Activated CD4-positive, alpha-beta T cell treated with anti-CD3 and anti-CD28 coated beads, Interleukin-2, amount 10 ng/mL, durations not matched to agents 24 days and 14 days (primary cell): ENCODE results near the gene PSME1. TPM values are rescaled to one million over a fixed set of nuclear protein-coding genes. Genes with fewer than 3 reads are reported as not detected.

Experiments
- DNase-seq: peaks from one replicate; pipeline ENCODE4 v3.0.0; 2022
- H3K27ac Mint-ChIP-seq: one replicate; pipeline ENCODE4 v1.8.0; 2022; ENCODE audit warnings: mild to moderate bottlenecking, mixed read lengths
- H3K27me3 Mint-ChIP-seq: one replicate; pipeline ENCODE4 v1.8.0; 2022; ENCODE audit warnings: mixed read lengths
- H3K36me3 Mint-ChIP-seq: one replicate; pipeline ENCODE4 v1.8.0; 2022; ENCODE audit warnings: low read depth, mild to moderate bottlenecking, mixed read lengths
- H3K4me1 Mint-ChIP-seq: one replicate; pipeline ENCODE4 v1.8.0; 2021; ENCODE audit warnings: mixed read lengths
- H3K4me3 Mint-ChIP-seq: one replicate; pipeline ENCODE4 v1.8.0; 2022; ENCODE audit warnings: mild to moderate bottlenecking, moderate library complexity, mixed read lengths
- H3K9me3 Mint-ChIP-seq: one replicate; pipeline ENCODE4 v1.8.0; 2021; ENCODE audit warnings: mixed read lengths
- intact Hi-C: fragments of 100-400 bp; cut with micrococcal nuclease; formaldehyde crosslinking; loops from one replicate; pipeline ENCODE4 v1.15.1; 2023
- total RNA-seq: library from RNA; stranded (reverse); gene quantifications from 2 replicates; pipeline ENCODE4 v1.2.3, GENCODE V29; 2022

PSME1 gene
- total RNA-seq, 1 donor from 2014 or later: 300 TPM

DNA sequence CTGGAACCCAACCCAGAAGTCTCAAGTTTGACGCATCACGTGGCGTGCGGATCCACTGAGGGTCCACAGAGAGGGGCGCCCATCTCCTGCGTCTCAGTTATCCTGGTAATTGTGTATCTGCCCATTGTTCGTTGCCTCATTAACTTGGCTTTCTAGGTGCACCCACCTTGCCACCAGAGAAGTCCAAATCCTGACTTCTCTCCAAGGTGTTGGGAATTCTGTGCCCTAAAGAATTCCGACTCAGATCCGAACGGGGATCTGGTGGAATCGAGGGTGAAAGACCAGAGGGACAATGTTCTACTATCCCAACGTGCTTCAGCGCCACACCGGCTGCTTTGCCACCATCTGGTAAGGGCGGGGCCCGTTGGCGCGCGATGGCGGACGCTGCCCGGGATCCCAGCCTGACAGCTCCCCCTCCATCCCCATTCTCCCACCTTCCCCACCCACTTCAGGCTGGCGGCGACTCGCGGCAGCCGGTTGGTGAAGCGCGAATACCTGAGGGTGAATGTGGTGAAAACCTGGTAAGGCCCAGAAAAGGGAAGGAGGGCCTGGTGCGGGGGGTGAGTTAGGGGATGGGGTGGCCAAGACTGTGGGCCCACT lies 36.4 kb downstream of the PSME1 start:
- intact Hi-C loops: no loop called here
- Mint-ChIP-seq H3K9me3 (no peaks in the 10 kb centered on the region), H3K27ac (no peak overlapping the region), H3K4me1 (peaks cover 23% of the 10 kb centered on the region), H3K4me3 (no peak overlapping the region), H3K36me3 (peaks cover 61% of the 10 kb centered on the region), H3K27me3 (no peaks in the 10 kb centered on the region)
- DNase-seq: no peak

DNA sequence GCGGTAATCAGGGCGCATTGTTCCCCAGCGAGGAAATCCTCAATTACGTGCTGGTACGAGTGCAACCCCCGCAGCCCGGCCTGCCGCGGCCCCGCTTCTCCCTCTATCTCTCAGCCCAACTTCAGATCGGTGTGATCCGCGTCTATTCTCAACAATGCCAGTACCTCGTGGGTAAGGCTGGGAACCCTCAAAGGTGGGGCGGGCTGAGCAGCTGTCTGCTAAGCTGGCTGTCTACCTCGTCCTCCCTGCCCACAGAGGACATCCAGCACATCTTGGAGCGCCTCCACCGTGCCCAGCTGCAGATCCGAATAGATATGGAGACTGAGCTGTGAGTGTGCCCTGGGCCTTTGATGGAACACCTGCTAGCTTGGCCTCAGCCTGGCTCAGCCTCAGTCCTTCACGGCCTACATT lies 36.9 kb downstream of the PSME1 start:
- intact Hi-C loops: no loop called here
- H3K9me3 Mint-ChIP-seq: no peaks in the 10 kb centered on the region
- no peaks in the 10 kb centered on the region for H3K27me3 Mint-ChIP-seq
- peaks cover 61% of the 10 kb centered on the region for H3K36me3 Mint-ChIP-seq
- peak overlapping the region; percentile 22 for H3K27ac Mint-ChIP-seq
- H3K4me3 Mint-ChIP-seq: no peak overlapping the region
- peaks cover 20% of the 10 kb centered on the region for H3K4me1 Mint-ChIP-seq
- DNase-seq: no peak

DNA sequence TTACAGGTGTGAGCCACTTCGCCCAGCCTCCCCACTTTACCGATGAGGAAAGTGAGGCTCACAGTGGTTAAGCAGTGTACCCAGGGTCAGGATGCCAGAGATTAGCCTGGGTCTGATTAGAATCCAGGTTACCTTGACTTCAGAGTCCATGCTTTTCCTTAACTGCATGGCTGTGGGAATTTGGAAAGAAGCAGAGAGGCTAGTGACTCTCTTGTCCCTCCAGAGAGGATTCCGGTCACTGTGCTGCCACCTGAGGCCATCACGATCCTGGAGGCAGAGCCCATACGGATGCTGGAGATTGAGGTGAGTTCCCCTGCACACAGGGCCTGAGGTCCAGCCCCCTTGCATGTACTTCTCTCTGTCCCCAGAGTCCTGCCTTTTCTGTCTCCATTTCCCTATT lies 40.6 kb downstream of the PSME1 start:
- Mint-ChIP-seq H3K27me3 (no peaks in the 10 kb centered on the region), H3K36me3 (peaks cover 61% of the 10 kb centered on the region), H3K4me1 (peaks cover 5% of the 10 kb centered on the region), H3K9me3 (no peaks in the 10 kb centered on the region), H3K27ac (no peak overlapping the region), H3K4me3 (no peak overlapping the region)
- intact Hi-C loops: no loop called here
- DNase-seq: no peak

DNA sequence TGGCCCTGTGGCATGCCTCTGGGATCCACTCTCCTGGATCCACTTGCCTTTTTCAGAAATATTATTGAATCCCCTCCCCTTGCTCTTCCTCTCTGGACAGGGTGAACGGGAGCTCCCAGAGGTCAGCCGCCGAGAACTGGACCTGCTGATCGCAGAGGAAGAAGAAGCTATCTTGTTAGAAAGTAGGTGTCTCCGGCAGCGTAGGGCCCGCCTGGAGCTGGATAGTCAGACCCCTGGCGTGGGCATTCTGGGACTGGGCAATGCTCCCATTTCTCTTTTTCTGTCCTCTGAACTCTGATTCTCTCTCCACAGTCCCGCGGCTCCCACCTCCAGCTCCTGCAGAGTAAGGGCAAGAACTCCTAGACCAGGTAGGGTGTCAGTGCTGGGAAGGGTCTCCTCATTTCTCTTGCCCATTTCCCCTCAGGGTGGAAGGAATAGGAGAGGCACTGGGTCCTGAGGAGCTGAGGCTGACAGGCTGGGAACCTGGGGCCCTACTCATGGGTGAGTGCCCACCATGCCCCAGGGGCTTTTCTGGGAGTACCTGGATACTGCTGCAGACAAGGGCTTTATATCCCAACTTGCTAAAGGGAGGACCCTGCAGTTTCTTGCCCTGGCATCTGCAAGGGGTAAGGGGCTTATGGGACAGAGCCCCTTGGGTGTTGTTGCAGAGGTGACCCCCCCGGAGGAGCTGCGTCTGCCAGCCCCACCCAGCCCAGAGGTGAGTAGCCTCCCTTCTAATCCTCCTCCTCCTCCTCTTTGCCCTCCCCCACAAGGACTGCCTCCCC lies 41.2 kb downstream of the PSME1 start:
- peaks cover 5% of the 10 kb centered on the region for H3K4me1 Mint-ChIP-seq
- H3K4me3 Mint-ChIP-seq: no peak overlapping the region
- H3K36me3 Mint-ChIP-seq: peaks cover 63% of the 10 kb centered on the region
- no peaks in the 10 kb centered on the region for H3K27me3 Mint-ChIP-seq
- no peak overlapping the region for H3K27ac Mint-ChIP-seq
- DNase-seq: no peak
- H3K9me3 Mint-ChIP-seq: no peaks in the 10 kb centered on the region
- intact Hi-C loops: no loop called here

DNA sequence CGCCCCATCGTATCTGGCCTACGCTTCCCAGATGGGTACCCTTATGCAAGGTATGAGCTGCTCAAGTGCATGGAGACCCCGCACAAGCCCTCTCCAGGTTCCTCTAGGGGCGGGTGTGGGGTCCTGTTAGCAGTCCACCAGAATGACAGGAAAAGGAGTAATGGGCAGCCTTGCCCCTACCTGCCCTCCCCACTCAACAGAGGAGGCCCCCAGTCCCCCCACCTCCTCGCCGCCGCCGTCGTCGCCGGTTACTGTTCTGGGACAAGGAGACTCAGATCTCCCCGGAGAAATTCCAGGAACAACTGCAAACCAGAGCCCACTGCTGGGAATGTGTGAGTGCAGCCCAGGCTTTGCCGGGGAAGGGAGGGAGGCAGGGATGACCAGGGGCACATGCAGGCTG lies 41.9 kb downstream of the PSME1 start:
- DNase-seq: no peak
- H3K36me3 Mint-ChIP-seq: peaks cover 67% of the 10 kb centered on the region
- H3K4me3 Mint-ChIP-seq: no peak overlapping the region
- H3K27me3 Mint-ChIP-seq: no peaks in the 10 kb centered on the region
- H3K9me3 Mint-ChIP-seq: no peaks in the 10 kb centered on the region
- H3K4me1 Mint-ChIP-seq: peaks cover 5% of the 10 kb centered on the region
- intact Hi-C loops: no loop called here
- H3K27ac Mint-ChIP-seq: no peak overlapping the region

DNA sequence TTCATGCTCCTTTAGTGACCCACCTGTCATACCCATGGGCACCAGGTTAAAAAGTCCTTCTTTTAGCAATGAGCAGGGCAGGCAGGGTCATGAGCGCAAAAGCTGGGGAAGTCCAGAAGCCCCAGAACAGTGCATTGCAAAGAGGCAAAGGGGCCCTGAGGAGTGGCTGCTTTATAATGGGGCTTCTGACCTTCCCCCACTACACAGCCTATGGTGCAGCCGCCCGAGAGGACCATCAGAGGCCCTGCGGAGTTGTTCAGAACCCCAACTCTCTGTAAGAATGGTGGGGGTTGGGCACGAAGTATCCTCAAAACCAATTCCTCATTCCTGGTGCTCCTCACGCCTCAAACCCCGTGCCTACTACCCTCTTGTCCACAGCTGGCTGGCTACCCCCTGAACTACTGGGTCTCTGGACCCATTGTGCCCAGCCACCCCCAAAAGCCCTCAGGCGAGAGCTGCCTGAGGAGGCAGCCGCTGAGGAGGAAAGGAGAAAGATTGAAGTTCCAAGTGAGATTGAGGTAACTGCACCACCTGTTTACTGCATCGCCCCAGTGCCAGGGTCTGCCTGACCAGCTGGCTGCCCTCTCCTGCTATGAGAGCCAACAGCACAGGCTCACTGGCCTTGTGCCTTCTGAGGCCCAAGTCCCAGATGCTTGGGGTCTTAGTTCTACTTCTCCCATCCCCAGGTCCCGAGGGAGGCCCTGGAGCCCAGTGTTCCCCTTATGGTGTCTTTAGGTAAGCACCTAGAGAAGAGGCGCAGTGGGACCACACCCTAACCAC lies 42.6 kb downstream of the PSME1 start:
- Mint-ChIP-seq H3K36me3 (peaks cover 66% of the 10 kb centered on the region), H3K27ac (no peak overlapping the region)

DNA sequence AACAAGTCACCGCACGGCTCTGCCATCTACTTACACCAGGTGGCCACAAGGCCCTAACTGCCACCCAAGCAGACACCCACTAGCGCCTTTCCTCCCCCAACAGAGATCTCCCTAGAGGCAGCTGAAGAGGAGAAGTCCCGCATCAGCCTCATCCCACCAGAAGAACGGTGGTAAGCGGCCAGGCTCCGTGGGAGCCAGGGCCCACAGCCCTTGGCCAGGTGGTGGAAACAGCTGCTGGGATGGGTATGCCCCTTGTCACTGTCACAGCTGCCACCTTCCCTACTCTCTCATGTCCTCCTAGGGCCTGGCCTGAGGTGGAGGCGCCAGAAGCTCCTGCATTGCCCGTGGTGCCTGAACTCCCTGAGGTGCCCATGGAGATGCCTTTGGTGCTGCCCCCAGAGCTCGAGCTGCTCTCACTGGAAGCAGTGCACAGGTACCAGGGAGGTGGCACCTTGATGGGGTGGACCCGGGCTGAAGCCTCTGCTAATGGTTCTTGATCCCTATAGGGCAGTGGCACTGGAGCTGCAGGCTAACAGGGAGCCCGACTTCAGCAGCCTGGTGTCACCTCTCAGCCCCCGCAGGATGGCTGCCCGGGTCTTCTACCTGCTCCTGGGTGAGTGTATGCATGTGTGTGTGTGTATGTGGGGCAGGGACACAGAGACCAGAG lies 43.4 kb downstream of the PSME1 start:
- intact Hi-C loops: no loop called here
- Mint-ChIP-seq H3K27me3 (no peaks in the 10 kb centered on the region), H3K9me3 (no peaks in the 10 kb centered on the region), H3K36me3 (peaks cover 68% of the 10 kb centered on the region), H3K4me1 (peaks cover 5% of the 10 kb centered on the region), H3K4me3 (no peak overlapping the region), H3K27ac (peak overlapping the region; percentile 59)
- DNase-seq: peak; percentile 57

More for the DNA sequence above, 42.6 kb downstream of the PSME1 start:
- H3K27me3 Mint-ChIP-seq: no peaks in the 10 kb centered on the region
- H3K4me3 Mint-ChIP-seq: no peak overlapping the region
- peak; percentile 55 for DNase-seq
- intact Hi-C loops: no loop called here
- H3K9me3 Mint-ChIP-seq: no peaks in the 10 kb centered on the region
- H3K4me1 Mint-ChIP-seq: peaks cover 5% of the 10 kb centered on the region

DNA sequence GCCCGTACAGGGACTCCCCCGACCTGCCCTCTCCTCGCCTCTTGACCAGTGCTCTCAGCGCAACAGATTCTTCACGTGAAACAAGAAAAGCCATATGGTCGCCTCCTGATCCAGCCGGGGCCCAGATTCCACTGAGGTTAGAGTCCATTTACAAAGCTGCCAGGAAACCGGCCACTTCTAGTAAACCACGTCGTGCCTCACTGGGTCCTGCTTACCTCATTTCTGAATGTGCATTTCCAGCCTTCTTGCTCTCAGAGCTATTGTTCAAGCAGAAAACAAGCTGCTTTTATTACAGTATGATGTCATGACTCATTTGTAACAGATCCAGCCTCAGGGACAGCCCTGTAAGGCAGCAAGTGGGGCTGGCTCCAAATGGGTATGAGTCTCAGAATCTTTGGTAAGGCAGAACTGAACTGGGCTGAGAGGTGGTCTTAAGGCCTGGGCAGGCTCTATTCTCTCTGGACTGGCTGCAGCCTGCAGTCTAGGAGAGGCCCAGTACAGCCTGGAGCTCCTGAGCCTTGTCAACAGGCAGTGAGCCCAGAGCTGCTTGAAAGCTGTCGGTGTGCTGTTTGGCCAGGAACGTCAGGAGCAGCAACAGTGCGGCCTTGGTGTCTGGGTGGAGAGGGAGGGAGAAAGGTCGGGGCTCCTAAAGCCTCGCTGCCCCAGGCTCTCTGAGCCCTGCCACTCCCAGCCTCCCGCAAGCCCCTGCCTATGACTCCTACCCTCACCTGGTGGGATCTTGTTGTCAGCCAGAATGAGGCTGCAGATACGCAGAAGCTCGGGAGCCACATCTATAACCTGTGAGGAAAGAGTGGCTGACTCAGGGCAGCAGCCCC lies 44.2 kb downstream of the PSME1 start:
- no peaks in the 10 kb centered on the region for H3K27me3 Mint-ChIP-seq
- H3K4me3 Mint-ChIP-seq: no peak overlapping the region
- no peaks in the 10 kb centered on the region for H3K9me3 Mint-ChIP-seq
- no peak for DNase-seq
- H3K27ac Mint-ChIP-seq: peak overlapping the region; percentile 12
- intact Hi-C loops: no loop called here
- peaks cover 2% of the 10 kb centered on the region for H3K4me1 Mint-ChIP-seq
- peaks cover 66% of the 10 kb centered on the region for H3K36me3 Mint-ChIP-seq

DNA sequence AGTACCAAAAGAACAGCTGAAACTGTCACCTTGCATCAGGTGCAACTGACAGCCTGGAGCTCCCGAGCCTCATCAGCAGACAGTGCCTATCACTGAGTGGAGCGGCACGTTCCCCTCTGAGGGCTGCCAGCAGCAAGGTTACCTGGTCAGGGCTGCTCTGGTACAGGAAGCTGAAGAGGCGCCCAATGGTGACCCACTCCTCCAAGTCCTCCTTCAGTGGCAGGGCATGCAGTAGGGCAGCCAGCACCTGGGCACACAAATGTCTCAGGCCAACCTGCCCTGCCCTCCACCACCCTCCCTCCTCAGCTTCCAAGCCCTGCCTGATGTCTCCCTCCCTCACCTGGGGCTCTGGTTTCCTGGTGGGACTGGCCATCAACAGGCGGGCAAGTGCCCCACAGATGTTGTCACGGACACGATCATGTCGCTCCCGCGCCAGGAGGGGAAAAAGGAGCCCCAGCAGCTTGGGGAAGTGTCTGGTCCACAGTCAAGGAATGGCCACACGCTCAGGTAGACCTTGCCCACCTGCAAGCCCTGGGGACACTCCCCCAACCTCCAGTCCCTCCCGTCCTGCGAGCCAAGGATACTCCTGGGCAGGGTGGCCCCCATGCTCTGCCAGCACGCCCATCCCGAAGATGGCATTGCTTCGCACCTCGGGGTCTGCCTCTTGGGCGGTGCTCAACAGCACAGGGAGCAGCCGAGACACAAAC lies 45.5 kb downstream of the PSME1 start:
- peaks cover 5% of the 10 kb centered on the region for H3K4me1 Mint-ChIP-seq
- peak; percentile 60 for DNase-seq
- H3K27me3 Mint-ChIP-seq: no peaks in the 10 kb centered on the region
- intact Hi-C loops: no loop called here
- no peak overlapping the region for H3K4me3 Mint-ChIP-seq
- peaks cover 70% of the 10 kb centered on the region for H3K36me3 Mint-ChIP-seq
- H3K27ac Mint-ChIP-seq: no peak overlapping the region
- H3K9me3 Mint-ChIP-seq: no peaks in the 10 kb centered on the region

DNA sequence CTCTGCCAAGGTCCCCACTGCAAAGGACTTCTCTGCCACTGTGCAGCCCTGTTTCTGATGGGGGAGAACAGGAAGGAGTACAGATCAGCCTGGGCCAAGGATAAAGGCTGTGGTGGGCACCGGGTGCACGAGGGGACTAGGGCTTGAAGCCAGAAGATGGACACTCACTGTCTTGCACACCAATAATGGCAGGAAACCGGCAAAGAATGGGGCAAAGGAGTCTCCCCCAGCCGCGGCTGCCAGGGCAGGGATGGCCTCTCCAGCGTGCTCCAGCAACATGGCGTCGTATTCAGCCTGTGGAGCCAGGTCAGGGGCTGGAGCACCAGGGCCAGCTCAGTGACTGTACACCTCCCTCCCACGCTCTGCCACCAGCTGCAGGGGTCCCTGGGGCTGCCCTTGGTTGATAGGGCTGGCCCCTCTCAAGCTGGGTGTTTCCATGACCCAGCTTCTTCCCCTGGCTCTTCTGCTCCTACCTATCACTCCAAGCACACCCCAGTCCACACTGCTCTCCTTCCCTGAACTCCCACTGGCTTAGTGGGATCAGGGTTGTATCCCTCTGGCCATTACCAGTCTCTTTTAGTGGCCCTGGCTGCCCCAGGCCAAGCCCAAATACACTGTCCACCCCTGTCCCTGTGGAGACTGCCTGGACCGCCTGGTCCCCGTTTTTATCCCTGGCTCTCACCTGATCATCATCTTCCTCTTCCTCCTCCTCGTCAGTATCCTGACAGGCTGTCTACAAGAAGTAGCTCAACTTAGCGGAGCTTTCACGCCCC lies 46.3 kb downstream of the PSME1 start:
- Mint-ChIP-seq H3K36me3 (peaks cover 68% of the 10 kb centered on the region), H3K27ac (peak overlapping the region; percentile 52)
- intact Hi-C loops: no loop called here

DNA sequence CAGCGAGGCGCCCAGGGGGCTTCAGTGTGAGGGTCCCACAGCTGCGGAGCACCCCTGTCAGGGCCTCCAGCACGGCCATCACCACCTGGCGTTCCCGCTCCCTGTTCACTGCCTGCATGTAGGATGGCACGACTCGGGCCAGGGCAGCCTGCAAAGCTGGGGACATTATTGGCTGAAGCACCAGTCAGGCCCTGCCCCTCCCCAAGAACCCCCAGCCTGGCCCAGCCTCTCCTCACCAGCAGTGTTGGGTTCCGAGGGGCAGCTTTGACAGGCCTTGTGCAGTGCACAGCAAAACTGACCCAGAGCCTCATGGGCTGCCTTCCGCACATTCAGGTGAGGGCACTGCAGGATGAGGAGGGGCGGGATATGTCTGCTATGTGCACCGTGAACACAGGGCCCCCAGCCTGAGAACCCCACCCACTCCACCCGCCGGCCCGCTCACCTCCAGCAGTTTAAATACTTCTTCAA lies 47.1 kb downstream of the PSME1 start:
- DNase-seq: no peak
- H3K9me3 Mint-ChIP-seq: no peaks in the 10 kb centered on the region
- no peak overlapping the region for H3K27ac Mint-ChIP-seq
- peaks cover 67% of the 10 kb centered on the region for H3K36me3 Mint-ChIP-seq
- no peaks in the 10 kb centered on the region for H3K27me3 Mint-ChIP-seq
- intact Hi-C loops: no loop called here
- no peak overlapping the region for H3K4me3 Mint-ChIP-seq
- H3K4me1 Mint-ChIP-seq: peaks cover 15% of the 10 kb centered on the region

More for the DNA sequence above, 46.3 kb downstream of the PSME1 start:
- Mint-ChIP-seq H3K9me3 (no peaks in the 10 kb centered on the region), H3K4me3 (no peak overlapping the region), H3K4me1 (peaks cover 9% of the 10 kb centered on the region), H3K27me3 (no peaks in the 10 kb centered on the region)
- no peak for DNase-seq
